ENCODE data around the gene HIVEP3.

GRCh38 chr1:41954533-41954944, 35.8 kb upstream of the HIVEP3 start:
- TF ChIP-seq CTCF (IDR thresholded peaks at IDR 0.05): no peak
- no peak for TF ChIP-seq POLR2A (IDR thresholded peaks at IDR 0.05)

Data from heart left ventricle (tissue), 13 donors.